Measurements from ENCODE around the gene FES.

GRCh38 chr15:90837094-90837493 lies 47.2 kb upstream of the FES start:
- TF ChIP-seq CTCF (conservative IDR thresholded peaks at IDR 0.05 in 1 of 2, IDR thresholded peaks at IDR 0.05 in 1 of 2; ENCODE audit: low read depth in 1 of 2, low read length in 2 of 2) (no peak), EZH2 (IDR thresholded peaks at IDR 0.05; ENCODE audit: low read length, missing control alignments) (no peak)
